Neural cell (in vitro differentiated cells): ENCODE measurements around the gene MEX3D. TPM values are rescaled to one million over a fixed set of nuclear protein-coding genes. Genes with fewer than 3 reads are reported as not detected.

ENCODE experiments used
- H2AFZ ChIP-seq: fragments of 200-600, 300-800 bp; sonication (generic), shearing (Covaris generic); 2 replicates; pipeline ENCODE4 v1.6.0; 2014; ENCODE audit warnings: low read depth, mild to moderate bottlenecking, antibody characterized with exemption, low read length, moderate library complexity
- H3F3A ChIP-seq: fragments of 200-600 bp; shearing (Covaris generic); 2 replicates; pipeline ENCODE4 v1.6.1; 2016; ENCODE audit warnings: mild to moderate bottlenecking, moderate library complexity, mixed read lengths, antibody characterized with exemption, low read length; ENCODE audit not compliant: insufficient read depth, poor library complexity, severe bottlenecking
- H3K27ac ChIP-seq: fragments of 200-600, 300-800 bp; sonication (generic), shearing (Covaris generic); 2 replicates; pipeline ENCODE4 v1.5.1; 2014; ENCODE audit warnings: mild to moderate bottlenecking, low read length, moderate library complexity
- H3K27me3 ChIP-seq: fragments of 300-800, 200-600 bp; sonication (generic), shearing (Covaris generic); 2 replicates; pipeline ENCODE4 v1.6.0; 2014; ENCODE audit warnings: mild to moderate bottlenecking, low read depth, low read length, moderate library complexity; ENCODE audit not compliant: insufficient read depth
- H3K36me3 ChIP-seq: fragments of 300-800, 200-600 bp; sonication (generic), shearing (Covaris generic); 2 replicates; pipeline ENCODE4 v1.5.1; 2014; ENCODE audit warnings: mild to moderate bottlenecking, antibody characterized with exemption, low read length, moderate library complexity; ENCODE audit not compliant: insufficient read depth
- H3K4me2 ChIP-seq: fragments of 300-800, 200-600 bp; sonication (generic), shearing (Covaris generic); 2 replicates; pipeline ENCODE4 v1.6.0; 2014; ENCODE audit warnings: mild to moderate bottlenecking, low read length
- H3K4me3 ChIP-seq: fragments of 300-800, 200-600 bp; sonication (generic), shearing (Covaris generic); 2 replicates; pipeline ENCODE4 v1.5.1; 2014; ENCODE audit warnings: mild to moderate bottlenecking, low read length, moderate library complexity
- H3K79me2 ChIP-seq: fragments of 200-600 bp; shearing (Covaris generic); replicated peaks from 2 replicates; pipeline ENCODE4 v1.6.0; 2014; ENCODE audit warnings: mild to moderate bottlenecking, low read length, moderate library complexity; ENCODE audit not compliant: insufficient read depth
- H3K9ac ChIP-seq: fragments of 300-800, 200-600 bp; sonication (generic), shearing (Covaris generic); 2 replicates; pipeline ENCODE4 v1.6.1; 2016; ENCODE audit warnings: mild to moderate bottlenecking, low read length, mixed read lengths
- H3K9me2 ChIP-seq: fragments of 200-600 bp; shearing (Covaris generic); 2 replicates; pipeline ENCODE4 v1.6.1; 2016; ENCODE audit warnings: mild to moderate bottlenecking, low read length, mixed read lengths; ENCODE audit not compliant: insufficient read depth
- H3K9me3 ChIP-seq: fragments of 200-600, 300-800 bp; sonication (generic), shearing (Covaris generic); 2 replicates; pipeline ENCODE4 v1.6.1; 2016; ENCODE audit warnings: mild to moderate bottlenecking, mixed run types, low read length, moderate library complexity, mixed read lengths
- H4K20me1 ChIP-seq: fragments of 200-600 bp; shearing (Covaris generic); 2 replicates; pipeline ENCODE4 v1.6.1; 2016; ENCODE audit warnings: mild to moderate bottlenecking, mixed run types; ENCODE audit not compliant: insufficient read depth
- CTCF ChIP-seq: fragments of 450-650 bp; IDR thresholded peaks from 2 replicates; pipeline ENCODE4 v1.5.1; 2014; ENCODE audit warnings: antibody characterized with exemption, mild to moderate bottlenecking, moderate library complexity; ENCODE audit not compliant: poor library complexity, severe bottlenecking
- EP300 ChIP-seq: fragments of 450-650 bp; conservative IDR thresholded peaks from 2 replicates; pipeline ENCODE4 v1.6.1; 2014; ENCODE audit warnings: antibody characterized with exemption, mild to moderate bottlenecking, moderate library complexity; ENCODE audit not compliant: poor library complexity, severe bottlenecking
- EZH2 ChIP-seq: fragments of 200-600, 300-800 bp; shearing (Covaris generic), sonication (generic); IDR thresholded peaks from 2 replicates; pipeline ENCODE4 v1.6.1; 2014; ENCODE audit warnings: antibody characterized with exemption, low read length, borderline replicate concordance, mild to moderate bottlenecking; ENCODE audit not compliant: insufficient read depth, poor library complexity, severe bottlenecking
- MXI1 ChIP-seq: fragments of 450-650 bp; conservative IDR thresholded peaks from 2 replicates; pipeline ENCODE4 v1.6.1; 2014; ENCODE audit warnings: antibody characterized with exemption, mild to moderate bottlenecking; ENCODE audit not compliant: poor library complexity, severe bottlenecking
- POLR2AphosphoS5 ChIP-seq: IDR thresholded peaks from 2 replicates; pipeline ENCODE4 v1.6.1; 2012
- RAD21 ChIP-seq: fragments of 450-650 bp; conservative IDR thresholded peaks from 2 replicates; pipeline ENCODE4 v1.6.1; 2014; ENCODE audit warnings: antibody characterized with exemption, mild to moderate bottlenecking, moderate library complexity
- REST ChIP-seq: IDR thresholded peaks from 2 replicates; pipeline ENCODE4 v1.6.1; 2012; ENCODE audit warnings: borderline replicate concordance
- SMC3 ChIP-seq: fragments of 450-650 bp; conservative IDR thresholded peaks from 2 replicates; pipeline ENCODE4 v1.6.1; 2014; ENCODE audit warnings: antibody characterized with exemption, mild to moderate bottlenecking, moderate library complexity; ENCODE audit not compliant: poor library complexity
- TAF1 ChIP-seq: IDR thresholded peaks from 2 replicates; pipeline ENCODE4 v1.6.1; 2012; ENCODE audit warnings: low read depth
- polyA plus RNA-seq: library from polyadenylated mRNA; depleted of rRNA; stranded (reverse); fragments of >200 nt; gene quantifications from 2 replicates; pipeline ENCODE4 v1.2.3, GENCODE V29; 2014

MEX3D gene
- polyA plus RNA-seq, 1 donor from 2014 or later, result 20.8 TPM

- H3K79me2 ChIP-seq, result peaks cover 36% of the 10 kb centered on the region
- no peaks in the 10 kb centered on the region for H3F3A ChIP-seq
- no peaks in the 10 kb centered on the region for H3K9me3 ChIP-seq
- H3K4me2 ChIP-seq, result peak within 1 kb of the TSS; percentile 79
- H4K20me1 ChIP-seq, result no peaks in the 10 kb centered on the region
- peak within 1 kb of the TSS; percentile 97 for H3K4me3 ChIP-seq
- no peaks in the 10 kb centered on the region for H3K9me2 ChIP-seq
- peak within 1 kb of the TSS; percentile 94 for H3K27ac ChIP-seq
- peak within 1 kb of the TSS; percentile 84 for H2AFZ ChIP-seq
- TF ChIP-seq CTCF (peak; percentile 97), EZH2 (no peak), EP300 (peak; percentile 58), TAF1 (peak; percentile 89), MXI1 (peak; percentile 88), REST (peak; percentile 74), RAD21 (peak; percentile 95), POLR2AphosphoS5 (peak; percentile 87), SMC3 (peak; percentile 93)
- no peaks in the 10 kb centered on the region for H3K27me3 ChIP-seq
- H3K9ac ChIP-seq, result peak within 1 kb of the TSS; percentile 94
- H3K36me3 ChIP-seq, result no peaks in the 10 kb centered on the region
Observed at GRCh38 chr19:1605236-1606137, 37.4 kb upstream of the MEX3D start, which contains the start of gene UQCR11. Gene UQCR11 (minus strand): TSS chr19:1605462. CDS start chr19:1605409, 53 bp downstream.

GRCh38 chr19:1602091-1602707, 34.1 kb upstream of the MEX3D start:
- no peaks in the 10 kb centered on the region for H3K9me3 ChIP-seq
- peaks cover 36% of the 10 kb centered on the region for H3K79me2 ChIP-seq
- H3K9ac ChIP-seq, result no peak overlapping the region
- H3K27me3 ChIP-seq, result no peaks in the 10 kb centered on the region
- no peak overlapping the region for H3K4me3 ChIP-seq
- H3F3A ChIP-seq, result no peaks in the 10 kb centered on the region
- TF ChIP-seq CTCF, result no peak
- TF ChIP-seq POLR2AphosphoS5, result no peak
- no peak for TF ChIP-seq MXI1
- H3K4me2 ChIP-seq, result no peak overlapping the region
- H3K36me3 ChIP-seq, result peaks cover 6% of the 10 kb centered on the region
- H2AFZ ChIP-seq, result no peak overlapping the region
- no peak overlapping the region for H3K27ac ChIP-seq
- peaks cover 5% of the 10 kb centered on the region for H4K20me1 ChIP-seq
- H3K9me2 ChIP-seq, result no peaks in the 10 kb centered on the region
